AG04450 (cell line): ENCODE measurements around the gene HIPK2. TPM values are rescaled to one million over a fixed set of nuclear protein-coding genes. Genes with fewer than 3 reads are reported as not detected.

Experiments
- CTCF ChIA-PET: fragments of 300-600, 350-600 bp; formaldehyde crosslinking; extraction: SDS; loops from one replicate; lab custom pipeline; 2022; ENCODE audit warnings: antibody characterized with exemption, inconsistent platforms; lab: Charles Lee
- POLR2A ChIA-PET: fragments of 350-600 bp; formaldehyde crosslinking; extraction: SDS; loops from one replicate; lab custom pipeline; 2021; ENCODE audit warnings: antibody characterized with exemption, inconsistent platforms; lab: Yijun Ruan, JAX
- DNase-seq: peaks from one replicate; pipeline ENCODE4 v3.0.0-alpha.2; 2011; ENCODE audit warnings: low read depth, low spot score
- H3K27ac ChIP-seq: one replicate; pipeline ENCODE4 v1.5.1; 2012; ENCODE audit warnings: low read depth, low read length, control low read depth
- H3K27me3 ChIP-seq: one replicate; pipeline ENCODE4 v1.6.0; 2012; ENCODE audit warnings: low read length; ENCODE audit not compliant: control insufficient read depth, insufficient read depth
- H3K4me3 ChIP-seq: 2 replicates; pipeline ENCODE4 v1.5.1; 2011; ENCODE audit warnings: mild to moderate bottlenecking, low read depth, low read length, control low read depth
- H3K9me3 ChIP-seq: 2 replicates; pipeline ENCODE4 v1.5.1; 2012; ENCODE audit warnings: low read length; ENCODE audit not compliant: control insufficient read depth, insufficient read depth
- CTCF ChIP-seq: IDR thresholded peaks from 2 replicates; pipeline ENCODE4 v1.5.1; 2011; ENCODE audit warnings: low read depth, low read length, control low read depth, inconsistent platforms
- polyA plus RNA-seq: library from polyadenylated mRNA; depleted of rRNA; stranded (reverse); fragments of >200 nt; gene quantifications from 2 replicates; pipeline ENCODE4 v1.2.3, GENCODE V29; 2011

The HIPK2 gene
- polyA plus RNA-seq, 1 experiment = 61.4 TPM

- Histone ChIP-seq H3K9me3 (no peaks in the 10 kb centered on the region; the same call in 1 of the 2 replicates), H3K4me3 (no peak overlapping the region), H3K27ac (no peak overlapping the region), H3K27me3 (no peaks in the 10 kb centered on the region)
- ChIA-PET POLR2A (no interaction called here), CTCF (no interaction called here)
- TF ChIP-seq CTCF = no peak
- DNase-seq = no peak
Measured at GRCh38 chr7:139713526-139714162, 64.2 kb downstream of the HIPK2 start.

GRCh38 chr7:139713061-139713460, 64.7 kb downstream of the HIPK2 start:
- Histone ChIP-seq H3K4me3 (no peak overlapping the region), H3K9me3 (no peaks in the 10 kb centered on the region; the same call in 1 of the 2 replicates), H3K27me3 (no peaks in the 10 kb centered on the region), H3K27ac (no peak overlapping the region)
- no peak for DNase-seq
- CTCF ChIA-PET = no interaction called here
- no peak for TF ChIP-seq CTCF
- POLR2A ChIA-PET = no interaction called here

GRCh38 chr7:139711991-139712743, 65.6 kb downstream of the HIPK2 start:
- TF ChIP-seq CTCF = no peak
- CTCF ChIA-PET = no interaction called here
- Histone ChIP-seq H3K27me3 (no peaks in the 10 kb centered on the region), H3K4me3 (no peak overlapping the region), H3K27ac (no peak overlapping the region), H3K9me3 (no peaks in the 10 kb centered on the region; the same call in 1 of the 2 replicates)
- DNase-seq = no peak
- POLR2A ChIA-PET = no interaction called here

DNA sequence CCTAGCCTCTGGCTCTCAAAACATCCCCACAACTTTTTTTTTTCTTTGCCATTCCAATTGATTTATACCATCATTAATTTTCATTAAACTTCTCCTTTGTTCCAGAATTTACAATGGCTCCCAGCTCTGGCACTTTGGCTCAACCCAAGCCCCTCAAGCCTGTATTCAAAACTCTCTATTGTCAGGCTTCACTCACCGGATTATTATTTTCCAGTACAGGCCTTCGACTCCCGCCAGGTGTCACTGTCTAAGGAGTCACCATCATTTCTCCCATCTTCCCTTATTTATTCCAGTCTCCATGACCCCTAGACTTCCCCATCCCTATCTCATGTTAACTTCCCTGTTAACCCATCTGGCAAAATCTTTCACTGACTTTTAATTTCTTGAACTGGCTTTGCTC, 67.8 kb downstream of the HIPK2 start:
- CTCF ChIA-PET = no interaction called here
- POLR2A ChIA-PET = interaction anchor here (0.7 to 1.4 kb wide), 3 partner anchors 21 to 249 kb away, joined by 4 to 7 read pairs (median 4); no protein-coding TSS in a partner anchor
- DNase-seq = no peak
- Histone ChIP-seq H3K9me3 (no peaks in the 10 kb centered on the region; the same call in 1 of the 2 replicates), H3K27ac (peak overlapping the region; percentile 43), H3K27me3 (no peaks in the 10 kb centered on the region), H3K4me3 (no peak overlapping the region)
- TF ChIP-seq CTCF = no peak

DNA sequence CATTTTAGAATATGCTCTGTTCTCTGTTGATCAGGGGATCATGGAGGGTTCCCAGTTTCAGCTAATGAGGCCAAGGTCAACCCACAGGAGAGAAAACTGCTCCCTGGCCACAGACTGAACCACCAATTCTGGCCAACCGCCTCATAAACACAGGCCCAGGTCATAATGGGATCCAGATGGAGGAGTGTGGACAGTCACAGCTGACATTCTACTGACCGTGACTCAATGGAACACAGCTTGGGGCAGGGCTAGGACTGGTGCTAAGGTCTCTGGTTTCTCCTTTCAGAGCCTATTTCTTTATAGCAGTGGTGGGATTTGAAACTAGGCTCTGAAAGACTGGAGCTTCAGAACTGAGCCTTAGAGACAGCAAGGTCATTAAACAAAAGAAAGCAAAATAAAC, 68.3 kb downstream of the HIPK2 start:
- Histone ChIP-seq H3K27ac (peak overlapping the region; percentile 43), H3K9me3 (no peaks in the 10 kb centered on the region; the same call in 1 of the 2 replicates), H3K4me3 (no peak overlapping the region), H3K27me3 (no peaks in the 10 kb centered on the region)
- ChIA-PET CTCF (interaction anchor here (1.3 kb wide), 1 partner anchor 210 kb away, joined by 3 read pairs; no protein-coding TSS in a partner anchor), POLR2A (interaction anchor here (0.7 to 1.4 kb wide), 3 partner anchors 21 to 250 kb away, joined by 4 to 7 read pairs (median 4); no protein-coding TSS in a partner anchor)
- peak; percentile 59 for DNase-seq
- TF ChIP-seq CTCF = no peak
